K562 (cell line): ENCODE data around the gene NBPF12. TPM values are rescaled to one million over a fixed set of nuclear protein-coding genes. Genes with fewer than 3 reads are reported as not detected.
"Not testable (repeated sequence)": the region's sequence is repeated elsewhere in the genome, so short reads cannot be mapped to it uniquely, and the experiment has no call there.

Source experiments
- ATAC-seq: fragments of 200-7000 bp; cut with Tn5 transposase; 3 replicates; pipeline ENCODE4 v1.9.1; 2020; ENCODE audit warnings: moderate library complexity
- BruUV-seq: library from RNA; stranded (reverse); fragments of 400-500 nt; replicated peaks from 2 replicates; lab custom pipeline; 2021; lab: Mats Ljungman, UMichigan
- CTCF ChIA-PET: fragments of 300-600 bp; formaldehyde crosslinking; extraction: SDS; loops from one replicate; lab custom pipeline; 2021; ENCODE audit warnings: low intra/inter-chr PET ratio; lab: Yijun Ruan, JAX
- POLR2A ChIA-PET: fragments of 300-600, 350-650 bp; sonication (Branson Sonifier 250); formaldehyde crosslinking; extraction: SDS; loops from one replicate; lab custom pipeline; 2021; ENCODE audit warnings: antibody characterized with exemption, inconsistent platforms; lab: Yijun Ruan, JAX
- DNase-seq, 4 experiments: peaks; one replicate each; pipeline versions ENCODE4 v3.0.0 to v3.0.0-alpha.2; 2011 to 2018; ENCODE audit warnings: low spot score in 3 of 4, mixed read lengths in 3 of 4; ENCODE audit errors: extremely low read depth in 1 of 4
- FAIRE-seq: peaks from 2 replicates; lab custom pipeline; 2011; peaks lifted over from hg19 to GRCh38; lab: Jason Lieb, UNC
- H2AFZ ChIP-seq: 2 replicates; pipeline ENCODE4 v1.6.0; 2011; ENCODE audit warnings: low read depth, low read length, control low read depth, inconsistent platforms
- H3K27ac ChIP-seq: fragments of 200-600 bp; 3 replicates; pipeline ENCODE4 v1.8.0; 2011; ENCODE audit warnings: low read depth, mild to moderate bottlenecking, control low read depth, inconsistent platforms, low read length, moderate library complexity, mixed read lengths; ENCODE audit errors: extremely low read depth
- H3K27me3 ChIP-seq, 2 experiments: fragments of 300-600 bp in 1 of 2; 2 replicates in 1 of 2; 3 replicates in 1 of 2; pipeline versions ENCODE4 v1.6.0 to v1.8.0; 2011; ENCODE audit warnings: inconsistent platforms in 2 of 2, low read length in 2 of 2, mild to moderate bottlenecking in 1 of 2, mixed read lengths in 1 of 2, moderate library complexity in 1 of 2; ENCODE audit not compliant: control insufficient read depth in 2 of 2, insufficient read depth in 2 of 2
- H3K36me3 ChIP-seq: fragments of 300-600 bp; 3 replicates; pipeline ENCODE4 v1.8.0; 2011; ENCODE audit warnings: mild to moderate bottlenecking, low read length, inconsistent platforms; ENCODE audit not compliant: control insufficient read depth, insufficient read depth
- H3K4me1 ChIP-seq, 2 experiments: fragments of 200-600 bp in 1 of 2; replicated peaks in 1 of 2; 2 replicates in 1 of 2; 3 replicates in 1 of 2; pipeline versions ENCODE4 v1.5.1 to v1.8.0; 2011; ENCODE audit warnings: inconsistent platforms in 2 of 2, low read length in 2 of 2, mild to moderate bottlenecking in 1 of 2, mixed read lengths in 1 of 2, moderate library complexity in 1 of 2; ENCODE audit not compliant: control insufficient read depth in 2 of 2, insufficient read depth in 2 of 2
- H3K4me2 ChIP-seq: 2 replicates; pipeline ENCODE4 v1.6.1; 2011; ENCODE audit warnings: low read length, control low read depth, inconsistent platforms, mixed read lengths; ENCODE audit not compliant: insufficient read depth
- H3K4me3 ChIP-seq: fragments of 200-600 bp; sonication (generic), shearing (Covaris generic); 2 replicates; pipeline ENCODE4 v1.5.1; 2016; ENCODE audit warnings: control low read depth, inconsistent platforms
- H3K79me2 ChIP-seq: fragments of 200-600 bp; 3 replicates; pipeline ENCODE4 v1.8.0; 2011; ENCODE audit warnings: low read length, inconsistent platforms; ENCODE audit not compliant: control insufficient read depth, insufficient read depth
- H3K9ac ChIP-seq, 2 experiments: 2 replicates each; pipeline versions ENCODE4 v1.6.0 to v1.6.1; 2011; ENCODE audit warnings: low read depth in 2 of 2, low read length in 2 of 2, control low read depth in 1 of 2, inconsistent platforms in 1 of 2, mild to moderate bottlenecking in 1 of 2, mixed read lengths in 1 of 2; ENCODE audit not compliant: insufficient read depth in 1 of 2
- H3K9me1 ChIP-seq: one replicate; pipeline ENCODE4 v1.6.0; 2011; ENCODE audit warnings: inconsistent platforms, mild to moderate bottlenecking, low read length, moderate library complexity; ENCODE audit not compliant: control insufficient read depth, insufficient read depth
- H3K9me3 ChIP-seq: replicated peaks from 2 replicates; pipeline ENCODE4 v1.5.1; 2011; ENCODE audit warnings: low read depth, low read length, inconsistent platforms; ENCODE audit not compliant: control insufficient read depth, insufficient read depth
- H4K20me1 ChIP-seq: replicated peaks from 2 replicates; pipeline ENCODE4 v1.6.1; 2011; ENCODE audit warnings: low read length, inconsistent platforms, mixed read lengths; ENCODE audit not compliant: control insufficient read depth, insufficient read depth
- ARID1B ChIP-seq: fragments of 450-650 bp; IDR thresholded peaks from 2 replicates; pipeline ENCODE4 v1.6.1; 2016; ENCODE audit warnings: antibody characterized with exemption, mild to moderate bottlenecking, inconsistent platforms
- BRD9 ChIP-seq: fragments of 450-650 bp; IDR thresholded peaks from 2 replicates; pipeline ENCODE4 v1.6.1; 2018; ENCODE audit warnings: low read depth; ENCODE audit not compliant: partially characterized antibody
- DPF2 ChIP-seq: fragments of 450-650 bp; IDR thresholded peaks from 2 replicates; pipeline ENCODE4 v1.6.1; 2016
- FOXK2 ChIP-seq, 2 experiments: fragments of 450-650 bp; IDR thresholded peaks in 1 of 2; conservative IDR thresholded peaks in 1 of 2; 2 replicates each; pipeline ENCODE4 v1.6.1; 2016; ENCODE audit warnings: low read depth in 2 of 2, mild to moderate bottlenecking in 1 of 2
- HNRNPLL ChIP-seq: fragments of 200-400 bp; formaldehyde crosslinking; IDR thresholded peaks from 2 replicates; pipeline ENCODE4 v1.6.1; 2017; ENCODE audit warnings: low read length, low read depth, mild to moderate bottlenecking; ENCODE audit not compliant: poor library complexity, severe bottlenecking
- KDM1A ChIP-seq, 2 experiments: fragments of 450-650 bp; IDR thresholded peaks; 2 replicates each; pipeline ENCODE4 v1.6.1; 2016; ENCODE audit warnings: mild to moderate bottlenecking in 2 of 2
- NFRKB ChIP-seq: fragments of 450-650 bp; IDR thresholded peaks from 2 replicates; pipeline ENCODE4 v1.6.1; 2016; ENCODE audit warnings: low read depth
- RBBP5 ChIP-seq: fragments of 200-600 bp; sonication (generic); IDR thresholded peaks from 2 replicates; pipeline ENCODE4 v1.6.1; 2012; ENCODE audit warnings: borderline replicate concordance, mild to moderate bottlenecking, low read length, control low read depth, inconsistent platforms; ENCODE audit not compliant: insufficient read depth, poor library complexity, severe bottlenecking
- SMAD4 ChIP-seq: fragments of 250-450 bp; sonication (Bioruptor Pico); conservative IDR thresholded peaks from 2 replicates; pipeline ENCODE4 v1.8.0; 2021; ENCODE audit warnings: inconsistent platforms, mild to moderate bottlenecking, moderate library complexity
- SOX6 ChIP-seq: fragments of 450-650 bp; IDR thresholded peaks from 2 replicates; pipeline ENCODE4 v1.6.1; 2014; ENCODE audit warnings: mild to moderate bottlenecking
- TAL1 ChIP-seq: fragments of 450-650 bp; IDR thresholded peaks from 2 replicates; pipeline ENCODE4 v1.6.1; 2016; ENCODE audit warnings: mild to moderate bottlenecking
- TCF3 ChIP-seq: sonication (generic); formaldehyde crosslinking; IDR thresholded peaks from 2 replicates; pipeline ENCODE4 v1.4.0; 2020; ENCODE audit warnings: mild to moderate bottlenecking, missing genetic modification reagents
- TFAP4 ChIP-seq: sonication (generic); formaldehyde crosslinking; IDR thresholded peaks from 2 replicates; pipeline ENCODE4 v1.8.0; 2022; ENCODE audit warnings: missing genetic modification reagents, mild to moderate bottlenecking, moderate library complexity, borderline replicate concordance
- ZFX ChIP-seq: sonication (generic); formaldehyde crosslinking; IDR thresholded peaks from 2 replicates; pipeline ENCODE4 v1.8.0; 2022; ENCODE audit warnings: mild to moderate bottlenecking, missing genetic modification reagents, moderate library complexity
- WGBS: fragments of 100-300 bp; shearing (Covaris generic); methylation state at CpG from one replicate; pipeline ENCODE4 v1.1.6; 2016; ENCODE audit warnings: low coverage, mixed read lengths; ENCODE audit not compliant: insufficient coverage; ENCODE audit errors: missing lambda C conversion rate; 5-methylcytosine and 5-hydroxymethylcytosine counted together
- in situ Hi-C: fragments of 300-500 bp; cut with MboI; formaldehyde crosslinking; loops from 4 replicates; pipeline ENCODE4 v1.15.0; 2018; ENCODE audit warnings: inconsistent platforms, mixed read lengths
- intact Hi-C: fragments of 100-400 bp; cut with micrococcal nuclease; formaldehyde crosslinking; loops from 2 replicates; pipeline ENCODE4 v1.14.2; 2022
- polyA plus RNA-seq, 8 experiments: library from polyadenylated mRNA; depleted of rRNA in 4 of 8; stranded (reverse) in 5 of 8; unstranded in 3 of 8; fragments of >200 nt; fragmentation: Nextera tagmentation in 2 of 8; fragmentation: Illumina TruSeq in 1 of 8; extraction: Ambion mirVana in 2 of 8; extraction: Trizol in 1 of 8; gene quantifications; 2 replicates each; pipeline versions ENCODE4 v1.2.1 to v1.2.3, GENCODE V29; 2011 to 2014; ENCODE audit warnings: inconsistent platforms in 1 of 8, missing spikeins in 1 of 8
- total RNA-seq, 7 experiments: library from RNA; depleted of rRNA in 6 of 7; stranded (reverse); fragments of >200 nt in 6 of 7; fragmentation: Illumina TruSeq in 2 of 7; extraction: Trizol in 2 of 7; gene quantifications; 2 replicates each; pipeline versions ENCODE4 v1.2.1 to v1.2.3, GENCODE V29; 2011 to 2021; ENCODE audit warnings: low replicate concordance in 1 of 7

NBPF12 gene
- total and polyA plus RNA-seq, 9 of the 15 experiments (the other 6 are each of a cell fraction or from before 2014, with no cell fraction given): 2.4 to 14.5 (median 8.2) TPM

- TF ChIP-seq SOX6: peak; percentile 77
- 0 out of 2 replicates have a peak, but pooled peaks have one; percentile 30 for TF ChIP-seq SMAD4
- peak; percentile 44 to 51; a peak in 2 of 4 replicates for TF ChIP-seq FOXK2 (conservative IDR thresholded peaks at IDR 0.05 in 1 of 2, IDR thresholded peaks at IDR 0.05 in 1 of 2; ENCODE audit: low read depth in 2 of 2)
- TF ChIP-seq ARID1B: peak; percentile 80
- TF ChIP-seq DPF2: peak; percentile 83
- TF ChIP-seq TAL1: peak; percentile 48; the same call in 1 of the 2 replicates
- peak; percentile 13; the same call in 1 of the 2 replicates for TF ChIP-seq TCF3
- TF ChIP-seq BRD9: peak; percentile 79
- peak; percentile 70; the same call in 1 of the 2 replicates for TF ChIP-seq NFRKB
These were observed 662 bp upstream of the NBPF12 start (continued) for GRCh38 chr1:146937462-146937861.

- peak; percentile 28; the same call in 1 of the 2 replicates for TF ChIP-seq TFAP4 (CRISPR knock-in tag)
- peak; percentile 62 for TF ChIP-seq ZFX (CRISPR knock-in tag)
- peak in 1 of 2 experiments; percentile 15; a peak in 1 of 4 replicates for TF ChIP-seq KDM1A (IDR thresholded peaks at IDR 0.05)
- peak; percentile 49 for TF ChIP-seq RBBP5
- peak; percentile 5 for TF ChIP-seq HNRNPLL
- H3K27me3 ChIP-seq, H3K9me3 ChIP-seq, POLR2A ChIA-PET, H4K20me1 ChIP-seq, H3K4me1 ChIP-seq, intact Hi-C loops, H3K36me3 ChIP-seq, in situ Hi-C loops, BruUV-seq, H3K9me1 ChIP-seq, FAIRE-seq, H2AFZ ChIP-seq, CTCF ChIA-PET: not testable (repeated sequence)
- ATAC-seq (peak; percentile 25), DNase-seq (peak; percentile 2 to 22 (median 10))
- Histone ChIP-seq H3K4me3 (peak overlapping the region; percentile 61), H3K4me2 (peak overlapping the region; percentile 63), H3K79me2 (peaks cover 19% of the 10 kb centered on the region), H3K9ac (peak overlapping the region; percentile 67 to 88), H3K27ac (peak overlapping the region; percentile 41; the same call in 2 of the 3 replicates)
- 3% methylated on average over 35 of the region's 55 CpGs for WGBS
These were observed 1.0 kb downstream of the NBPF12 start for GRCh38 chr1:146938927-146939786.

GRCh38 chr1:146940293-146940692, 2.2 kb downstream of the NBPF12 start:
- ATAC-seq, H3K4me3 ChIP-seq, in situ Hi-C loops, CTCF ChIA-PET, H3K27ac ChIP-seq, H3K9ac ChIP-seq, BruUV-seq, H3K9me1 ChIP-seq, H3K36me3 ChIP-seq, H3K9me3 ChIP-seq, FAIRE-seq, H4K20me1 ChIP-seq, H3K4me2 ChIP-seq, POLR2A ChIA-PET, H3K4me1 ChIP-seq, H2AFZ ChIP-seq, H3K27me3 ChIP-seq, DNase-seq, intact Hi-C loops: not testable (repeated sequence)
- H3K79me2 ChIP-seq: peaks cover 18% of the 10 kb centered on the region
- WGBS: 88% methylated on average over 2 of the region's 7 CpGs
